Spleen (tissue), 11 donors: ENCODE data around the gene PTPRM. TPM values are rescaled to one million over a fixed set of nuclear protein-coding genes. Genes with fewer than 3 reads are reported as not detected.

Experiments
- DNase-seq: peaks from one replicate; pipeline ENCODE4 v3.0.0-alpha.2; 2020
- H3K27ac ChIP-seq, 8 donors: fragments of 200-600 bp; sonication (generic) in 7 of 8; 1 replicate in 4 of 8; 2 replicates in 4 of 8; pipeline versions ENCODE4 v1.5.0 to v1.8.0; 2016 to 2021; ENCODE audit warnings: inconsistent platforms in 4 of 8, mild to moderate bottlenecking in 4 of 8, moderate library complexity in 1 of 8
- H3K27me3 ChIP-seq, 7 donors: fragments of 200-600 bp; sonication (generic) in 6 of 7; replicated peaks in 1 of 7; 1 replicate in 4 of 7; 2 replicates in 3 of 7; pipeline versions ENCODE4 v1.5.0 to v1.8.0; 2016 to 2021; ENCODE audit warnings: inconsistent platforms in 3 of 7, mild to moderate bottlenecking in 1 of 7
- H3K36me3 ChIP-seq, 6 donors: fragments of 200-600 bp; sonication (generic) in 5 of 6; 1 replicate in 4 of 6; 2 replicates in 2 of 6; pipeline versions ENCODE4 v1.5.0 to v1.8.0; 2016 to 2021; ENCODE audit warnings: inconsistent platforms in 2 of 6
- H3K4me1 ChIP-seq, 6 donors: fragments of 200-600 bp; sonication (generic) in 5 of 6; 1 replicate in 3 of 6; 2 replicates in 3 of 6; pipeline versions ENCODE4 v1.5.0 to v1.8.0; 2016 to 2021; ENCODE audit warnings: inconsistent platforms in 3 of 6
- H3K4me3 ChIP-seq, 8 donors: fragments of 200-600 bp; sonication (generic) in 7 of 8; 1 replicate in 4 of 8; 2 replicates in 4 of 8; pipeline versions ENCODE4 v1.5.0 to v1.8.0; 2016 to 2021; ENCODE audit warnings: inconsistent platforms in 4 of 8, mild to moderate bottlenecking in 4 of 8, moderate library complexity in 2 of 8
- H3K9me3 ChIP-seq, 8 donors: fragments of 200-600 bp; sonication (generic) in 7 of 8; 1 replicate in 4 of 8; 2 replicates in 4 of 8; pipeline versions ENCODE4 v1.5.0 to v1.8.0; 2016 to 2021; ENCODE audit warnings: inconsistent platforms in 4 of 8
- POLR2A ChIP-seq, 3 donors: fragments of 450-650 bp; IDR thresholded peaks; one replicate each; pipeline ENCODE4 v1.5.1; 2017; ENCODE audit warnings: antibody characterized with exemption in 3 of 3, mild to moderate bottlenecking in 1 of 3
- POLR2AphosphoS5 ChIP-seq, 3 donors: sonication (generic); formaldehyde crosslinking; IDR thresholded peaks; one replicate each; pipeline ENCODE4 v1.5.1; 2017; ENCODE audit warnings: antibody characterized with exemption in 3 of 3
- WGBS, 5 donors: extraction: QIAGEN DNeasy Blood & Tissue Kit in 3 of 5; methylation state at CpG; one replicate each; pipeline versions ENCODE4 v1.1.5 to v1.1.7; 2013 to 2018; 5-methylcytosine and 5-hydroxymethylcytosine counted together
- intact Hi-C: fragments of 100-400 bp; cut with DNase I; formaldehyde crosslinking; loops from one replicate; pipeline ENCODE4 v1.15.0; 2023; ENCODE audit warnings: low total_unique reads
- polyA plus RNA-seq, 3 donors: library from polyadenylated mRNA; stranded (reverse); fragments of 200-250 nt; gene quantifications; one replicate each; pipeline ENCODE4 v1.2.1, GENCODE V29; 2013
- total RNA-seq, 7 donors: library from RNA; depleted of rRNA in 3 of 7; stranded (reverse); fragments of >200 nt in 3 of 7; fragmentation: NEBNext Ultra II Directional in 4 of 7; extraction: Animal tissue kit (Norgen Biotek cat#: 25700) in 4 of 7; gene quantifications; one replicate each; pipeline versions ENCODE4 v1.1.0 to v1.2.1, GENCODE V29; 2016 to 2021
- TF ChIP-seq, protein P1 (sequence below), 11 experiments: fragments of 200-600 bp in 7 of 11; fragments of 450-650 bp in 4 of 11; sonication (generic) in 4 of 11; IDR thresholded peaks in 8 of 11; conservative IDR thresholded peaks in 3 of 11; 1 replicate in 7 of 11; 2 replicates in 4 of 11; pipeline versions ENCODE4 v1.4.0 to v1.8.0; 2016 to 2021; ENCODE audit warnings: antibody characterized with exemption in 11 of 11, inconsistent platforms in 4 of 11, mild to moderate bottlenecking in 1 of 11
- donor health status: healthy with polysubstance abuse.
- donor health status: DM: no; HTN: no; CAD: no; lungs with moderate emphysema.
- donor health status: DM: no; HTN: no; CAD: no.
- donor health status: Bipolar disorder and iron deficiency.
- donor health status: healthy.
- donor health status: DM: no; HTN: no; CAD: no.
- donor health status: DM: yes; HTN: yes; CAD: no.

The PTPRM gene
- total and polyA plus RNA-seq, 10 donors: 23.5 to 97.8 (median 62.8) TPM

DNA sequence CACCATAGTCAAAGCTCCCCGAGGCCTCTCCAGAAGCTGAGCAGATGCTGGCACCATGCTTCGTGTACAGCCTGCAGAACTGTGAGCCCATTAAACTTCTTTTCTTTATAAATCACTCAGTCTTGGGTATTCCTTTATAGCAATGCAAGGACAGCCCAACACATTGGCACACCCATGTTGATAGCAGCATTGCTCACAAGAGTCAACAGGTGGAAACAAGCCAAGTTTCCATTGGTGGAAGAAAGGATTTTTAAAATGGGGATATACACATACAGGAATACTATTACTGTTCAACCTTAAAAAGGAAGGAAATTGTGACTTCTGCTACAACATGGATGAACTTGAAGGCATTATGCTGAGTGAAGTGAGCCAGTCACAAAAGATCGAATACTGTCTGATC, 855.3 kb downstream of the PTPRM start:
- H3K27me3 ChIP-seq: no peaks in the 10 kb centered on the region
- no peak overlapping the region for H3K27ac ChIP-seq
- DNase-seq: no peak
- no peaks in the 10 kb centered on the region for H3K36me3 ChIP-seq
- 85 to 95% (median 89%) methylated on average over 3 of the region's 3 CpGs for WGBS, 5 donors
- intact Hi-C loops: no loop called here
- no peak overlapping the region for H3K4me3 ChIP-seq
- TF ChIP-seq, protein P1, sequence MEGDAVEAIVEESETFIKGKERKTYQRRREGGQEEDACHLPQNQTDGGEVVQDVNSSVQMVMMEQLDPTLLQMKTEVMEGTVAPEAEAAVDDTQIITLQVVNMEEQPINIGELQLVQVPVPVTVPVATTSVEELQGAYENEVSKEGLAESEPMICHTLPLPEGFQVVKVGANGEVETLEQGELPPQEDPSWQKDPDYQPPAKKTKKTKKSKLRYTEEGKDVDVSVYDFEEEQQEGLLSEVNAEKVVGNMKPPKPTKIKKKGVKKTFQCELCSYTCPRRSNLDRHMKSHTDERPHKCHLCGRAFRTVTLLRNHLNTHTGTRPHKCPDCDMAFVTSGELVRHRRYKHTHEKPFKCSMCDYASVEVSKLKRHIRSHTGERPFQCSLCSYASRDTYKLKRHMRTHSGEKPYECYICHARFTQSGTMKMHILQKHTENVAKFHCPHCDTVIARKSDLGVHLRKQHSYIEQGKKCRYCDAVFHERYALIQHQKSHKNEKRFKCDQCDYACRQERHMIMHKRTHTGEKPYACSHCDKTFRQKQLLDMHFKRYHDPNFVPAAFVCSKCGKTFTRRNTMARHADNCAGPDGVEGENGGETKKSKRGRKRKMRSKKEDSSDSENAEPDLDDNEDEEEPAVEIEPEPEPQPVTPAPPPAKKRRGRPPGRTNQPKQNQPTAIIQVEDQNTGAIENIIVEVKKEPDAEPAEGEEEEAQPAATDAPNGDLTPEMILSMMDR (IDR thresholded peaks at IDR 0.05 in 8 of 11, conservative IDR thresholded peaks at IDR 0.05 in 3 of 11): no peak
- TF ChIP-seq POLR2A (IDR thresholded peaks at IDR 0.05) (no peak), POLR2AphosphoS5 (IDR thresholded peaks at IDR 0.05) (no peak)
- H3K4me1 ChIP-seq: no peaks in the 10 kb centered on the region
- H3K9me3 ChIP-seq: peaks cover 0 to 2% (median 0%) of the 10 kb centered on the region in 8 donors

DNA sequence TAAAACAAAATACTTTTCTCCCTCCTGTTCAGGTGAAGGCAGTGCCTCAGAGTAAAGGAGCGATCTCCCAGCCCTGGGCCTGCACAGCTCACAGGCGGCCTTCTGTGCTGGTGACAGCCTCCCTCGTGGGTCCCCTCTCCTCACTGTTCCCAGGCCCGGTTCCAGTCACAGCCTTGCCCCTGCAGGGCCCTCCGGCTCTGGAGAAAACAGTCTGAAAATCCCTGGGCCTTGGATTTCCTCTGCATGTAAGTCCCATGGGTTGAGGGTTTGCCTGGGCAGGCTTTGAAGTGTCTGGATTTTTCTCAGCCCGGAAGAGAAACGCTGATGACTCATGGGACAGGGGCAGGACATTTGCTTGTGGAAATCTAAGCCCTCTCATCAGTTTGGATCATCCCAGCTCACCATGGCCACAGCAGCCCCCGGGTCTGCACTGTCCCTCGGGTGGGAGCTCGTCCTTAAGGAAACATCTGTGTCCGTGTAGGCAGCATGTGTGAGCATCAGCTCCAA, 856.0 kb downstream of the PTPRM start:
- Histone ChIP-seq H3K27me3 (no peaks in the 10 kb centered on the region), H3K27ac (no peak overlapping the region), H3K4me1 (no peaks in the 10 kb centered on the region), H3K9me3 (peaks cover 0 to 4% (median 0%) of the 10 kb centered on the region in 8 donors), H3K4me3 (no peak overlapping the region), H3K36me3 (no peaks in the 10 kb centered on the region)
- WGBS, 5 donors: 67 to 92% (median 83%) methylated on average over 8 to 11 of the region's 11 CpGs
- DNase-seq: no peak
- TF ChIP-seq POLR2A (IDR thresholded peaks at IDR 0.05): no peak
- TF ChIP-seq POLR2AphosphoS5 (IDR thresholded peaks at IDR 0.05): no peak
- TF ChIP-seq, protein P1 (IDR thresholded peaks at IDR 0.05 in 8 of 11, conservative IDR thresholded peaks at IDR 0.05 in 3 of 11): no peak
- intact Hi-C loops: no loop called here

DNA sequence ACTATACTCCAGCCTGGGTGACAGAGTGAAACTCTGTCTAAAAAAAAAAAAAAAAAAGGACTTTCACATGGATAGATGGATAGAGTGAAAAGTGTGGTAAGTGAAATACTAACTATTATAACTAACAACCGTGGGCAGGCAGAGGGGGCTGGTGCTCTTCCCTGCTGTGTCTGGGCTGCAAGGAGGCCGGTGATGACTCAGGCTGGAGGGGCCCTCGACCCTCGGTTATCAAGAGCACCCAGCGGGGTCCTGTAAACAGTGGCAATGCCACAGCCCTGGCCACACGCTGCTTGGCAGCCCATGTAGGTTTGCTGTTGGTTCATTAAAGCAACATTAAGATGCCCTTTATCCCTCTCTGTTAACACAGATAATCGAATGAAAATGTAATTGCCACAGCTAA, 857.4 kb downstream of the PTPRM start:
- H3K4me3 ChIP-seq: no peak overlapping the region
- no peaks in the 10 kb centered on the region for H3K27me3 ChIP-seq
- H3K36me3 ChIP-seq: no peaks in the 10 kb centered on the region
- H3K9me3 ChIP-seq: peaks cover 0 to 4% (median 0%) of the 10 kb centered on the region in 8 donors
- TF ChIP-seq, protein P1 (IDR thresholded peaks at IDR 0.05 in 8 of 11, conservative IDR thresholded peaks at IDR 0.05 in 3 of 11): no peak
- TF ChIP-seq POLR2A (IDR thresholded peaks at IDR 0.05) (no peak), POLR2AphosphoS5 (IDR thresholded peaks at IDR 0.05) (no peak)
- 82 to 90% (median 87%) methylated on average over 7 of the region's 7 CpGs for WGBS, 5 donors
- intact Hi-C loops: no loop called here
- no peaks in the 10 kb centered on the region for H3K4me1 ChIP-seq
- DNase-seq: no peak
- H3K27ac ChIP-seq: no peak overlapping the region

DNA sequence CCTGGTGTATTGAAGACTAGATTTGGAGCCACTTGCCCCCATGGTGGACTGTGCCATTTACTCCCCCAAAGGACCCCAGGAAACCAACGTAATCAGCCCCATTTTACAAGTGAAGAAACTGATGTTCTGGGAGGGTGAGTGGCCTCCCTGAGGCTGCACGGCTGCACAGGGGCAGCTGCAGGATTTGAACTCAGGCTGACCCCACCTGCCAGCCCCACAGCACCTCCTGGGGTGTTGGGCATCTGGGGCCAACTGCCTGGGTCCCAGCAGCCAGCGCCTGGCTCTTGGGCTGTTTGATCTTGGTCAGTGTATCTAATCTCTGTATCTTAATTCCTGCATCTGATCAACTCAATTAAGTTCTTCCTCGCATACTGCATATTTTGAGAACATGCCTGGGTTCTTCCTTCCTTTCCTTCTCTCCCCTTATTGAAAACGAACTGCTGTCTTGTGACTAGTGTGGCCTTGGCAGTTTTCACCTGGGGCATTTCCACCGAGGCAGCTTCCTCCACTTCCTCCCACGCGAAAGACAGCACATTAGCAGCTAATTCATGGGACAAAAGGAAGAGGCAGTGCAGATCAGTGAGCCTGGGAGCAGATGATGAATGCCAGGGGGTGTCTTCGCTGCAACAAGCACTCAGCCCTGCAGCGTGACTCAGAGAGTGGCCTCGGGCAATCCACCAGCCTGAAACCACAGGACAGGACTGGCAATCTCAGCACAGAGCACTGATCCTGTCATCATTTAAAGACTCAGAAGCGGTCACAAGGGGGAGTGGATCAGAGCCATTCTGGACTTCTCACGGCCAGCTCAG, 858.0 kb downstream of the PTPRM start:
- Histone ChIP-seq H3K9me3 (peaks cover 0 to 4% (median 0%) of the 10 kb centered on the region in 8 donors), H3K4me3 (no peak overlapping the region), H3K4me1 (no peaks in the 10 kb centered on the region), H3K27me3 (no peaks in the 10 kb centered on the region), H3K36me3 (no peaks in the 10 kb centered on the region), H3K27ac (no peak overlapping the region)
- intact Hi-C loops: no loop called here
- no peak for DNase-seq
- no peak for TF ChIP-seq POLR2AphosphoS5 (IDR thresholded peaks at IDR 0.05)
- TF ChIP-seq, protein P1 (IDR thresholded peaks at IDR 0.05 in 8 of 11, conservative IDR thresholded peaks at IDR 0.05 in 3 of 11): no peak
- TF ChIP-seq POLR2A (IDR thresholded peaks at IDR 0.05): no peak
- WGBS, 5 donors: 60 to 71% (median 65%) methylated on average over 11 to 13 of the region's 13 CpGs
